IPS-NIHi11 (cell line): ENCODE measurements around the gene TM9SF1.

Experiments
- DNase-seq: peaks from one replicate; pipeline ENCODE4 v3.0.0; 2012; ENCODE audit warnings: mixed read lengths, low spot score

The TM9SF1 gene, protein sequence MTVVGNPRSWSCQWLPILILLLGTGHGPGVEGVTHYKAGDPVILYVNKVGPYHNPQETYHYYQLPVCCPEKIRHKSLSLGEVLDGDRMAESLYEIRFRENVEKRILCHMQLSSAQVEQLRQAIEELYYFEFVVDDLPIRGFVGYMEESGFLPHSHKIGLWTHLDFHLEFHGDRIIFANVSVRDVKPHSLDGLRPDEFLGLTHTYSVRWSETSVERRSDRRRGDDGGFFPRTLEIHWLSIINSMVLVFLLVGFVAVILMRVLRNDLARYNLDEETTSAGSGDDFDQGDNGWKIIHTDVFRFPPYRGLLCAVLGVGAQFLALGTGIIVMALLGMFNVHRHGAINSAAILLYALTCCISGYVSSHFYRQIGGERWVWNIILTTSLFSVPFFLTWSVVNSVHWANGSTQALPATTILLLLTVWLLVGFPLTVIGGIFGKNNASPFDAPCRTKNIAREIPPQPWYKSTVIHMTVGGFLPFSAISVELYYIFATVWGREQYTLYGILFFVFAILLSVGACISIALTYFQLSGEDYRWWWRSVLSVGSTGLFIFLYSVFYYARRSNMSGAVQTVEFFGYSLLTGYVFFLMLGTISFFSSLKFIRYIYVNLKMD

DNA sequence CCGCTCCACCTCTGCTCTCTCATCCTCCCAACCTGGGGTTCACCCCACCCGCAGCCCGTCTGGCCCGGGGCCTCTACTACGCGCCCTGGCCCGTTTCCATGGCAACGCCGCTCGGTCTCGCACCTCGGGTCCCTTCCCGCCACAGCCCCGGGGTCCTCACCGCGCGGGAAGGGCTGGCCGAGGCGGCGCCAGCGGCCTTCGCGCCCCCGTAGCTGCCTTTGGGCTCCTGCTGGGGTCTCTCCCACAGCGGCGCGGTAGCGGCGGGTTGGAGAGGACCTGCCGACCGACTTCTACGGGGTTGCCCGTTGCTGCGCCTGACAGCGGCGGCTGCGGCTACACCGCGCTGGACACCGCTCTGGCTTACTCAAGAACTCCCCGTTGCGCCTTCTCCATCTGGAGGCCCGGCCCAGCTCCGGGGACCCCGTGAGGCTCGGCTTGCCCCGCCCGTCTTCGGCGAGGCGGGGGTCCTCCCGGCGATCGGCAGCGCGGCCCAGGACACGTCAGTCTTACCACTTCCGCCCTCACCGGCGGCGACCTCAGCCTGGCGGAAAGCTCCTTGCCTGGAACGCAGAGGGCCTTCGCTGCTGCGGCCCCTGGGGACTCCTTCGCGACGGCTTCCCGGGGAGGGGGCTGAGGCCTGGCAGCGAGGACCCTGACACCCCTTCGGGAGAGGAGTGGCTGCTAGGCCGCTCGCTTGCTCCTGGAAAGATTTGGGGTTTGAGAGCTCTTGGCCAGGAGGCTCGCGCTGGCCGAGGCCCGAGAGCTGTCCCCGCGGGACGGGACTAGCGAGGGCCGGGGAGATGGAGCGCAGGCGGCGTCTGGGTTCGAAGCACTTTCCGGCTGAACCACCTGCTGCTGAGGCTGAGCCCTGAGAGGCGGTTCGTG is at the start of gene TM9SF1:
Gene TM9SF1 (minus strand): TSS at position 256 of the 885 bp plus-strand sequence. CDS start 422 bp downstream, outside the sequence.
- DNase-seq, result peak; percentile 95

DNA sequence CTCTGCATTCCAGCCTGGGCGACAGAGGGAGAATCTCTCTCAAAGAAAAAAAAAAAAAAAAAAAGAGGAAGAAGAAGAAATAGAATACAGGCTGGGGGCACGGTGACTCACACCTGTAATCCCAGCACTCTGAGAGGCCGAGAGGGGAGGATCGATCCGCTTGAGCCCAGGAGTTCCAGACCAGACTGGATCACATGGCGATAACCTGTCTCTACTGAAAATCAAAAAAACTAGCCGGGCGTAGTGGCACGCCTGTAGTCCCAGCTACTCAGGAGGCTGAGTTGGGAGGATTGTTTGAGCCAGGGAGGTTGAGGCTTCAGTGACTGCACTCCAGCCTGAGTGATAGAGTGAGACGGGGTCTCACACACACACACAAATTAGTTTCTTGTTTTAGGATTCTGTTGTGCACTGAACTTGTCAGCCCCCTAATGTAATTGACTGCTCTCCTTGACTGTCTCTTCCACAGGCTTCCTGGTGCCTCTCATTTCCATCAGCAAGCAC is 48.1 kb upstream of the TM9SF1 start:
- DNase-seq, result no peak

DNA sequence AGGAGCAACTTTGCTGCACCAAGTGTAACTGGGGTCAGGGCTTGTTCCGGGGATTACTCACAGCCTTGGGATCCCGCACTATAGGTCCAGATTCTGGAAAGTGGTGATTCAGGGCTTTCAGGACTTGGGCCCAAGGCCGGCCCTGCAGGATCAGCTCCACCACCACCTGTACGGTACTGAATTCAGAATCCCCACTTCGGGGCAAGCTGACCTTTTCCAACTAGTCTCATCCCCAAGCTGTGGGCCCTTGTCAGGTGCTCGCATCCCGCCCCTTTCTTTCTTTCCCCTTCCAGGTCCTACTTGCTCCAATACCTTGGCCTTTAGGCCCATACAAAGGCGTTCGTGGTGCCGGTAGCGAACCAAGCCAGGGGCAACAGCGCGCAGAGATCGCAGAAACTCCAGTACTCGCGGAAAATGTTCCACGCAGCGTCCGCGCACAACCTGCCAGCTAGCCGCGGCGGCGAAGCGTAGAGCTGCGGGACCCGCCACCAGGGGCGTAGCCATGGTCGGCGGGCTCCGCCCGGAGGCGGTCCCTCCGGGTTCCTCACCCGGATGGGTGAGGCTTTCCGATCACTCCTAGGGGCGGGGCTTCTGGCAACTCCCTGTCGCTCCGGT is 46.7 kb upstream of the TM9SF1 start:
- peak; percentile 98 for DNase-seq

DNA sequence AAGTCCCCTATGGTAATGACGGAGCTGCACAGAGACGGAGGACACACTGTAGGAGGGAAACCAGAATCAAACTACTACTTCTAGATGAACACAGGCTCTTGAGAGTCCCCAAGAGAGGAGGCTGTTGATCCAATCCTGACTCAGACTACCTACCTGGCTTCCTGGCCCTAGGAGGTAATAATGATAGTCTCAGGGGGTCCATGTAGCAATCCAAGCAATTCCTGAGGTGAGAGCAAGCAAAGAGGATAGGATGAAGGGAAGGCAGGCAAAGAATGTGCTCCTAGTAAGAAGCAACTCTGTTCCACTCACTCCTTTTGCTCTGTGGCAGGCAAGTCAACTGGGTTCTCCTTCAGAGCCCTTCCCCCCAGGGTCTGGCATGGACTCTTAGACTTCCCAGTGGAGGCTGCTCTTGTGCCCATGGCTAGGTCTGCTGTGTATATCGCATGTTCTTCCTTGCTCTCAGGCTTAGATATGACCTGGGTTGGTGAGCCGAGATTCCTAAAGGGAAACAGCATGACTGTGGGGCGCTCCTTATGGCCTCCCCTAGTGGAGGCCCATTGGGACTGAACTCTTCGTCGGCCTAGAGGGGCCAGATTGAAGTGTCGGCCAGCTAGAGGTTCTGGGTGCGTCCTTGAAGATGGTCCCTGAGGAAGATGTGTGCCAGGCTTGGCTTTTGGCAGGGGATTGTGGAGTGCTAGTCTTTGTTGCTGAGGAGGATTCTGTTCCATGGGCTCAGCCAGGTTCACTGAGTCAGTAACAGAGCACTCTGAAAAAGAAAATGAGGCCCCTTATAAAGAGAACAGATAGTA is 45.1 kb upstream of the TM9SF1 start:
- DNase-seq, result no peak

DNA sequence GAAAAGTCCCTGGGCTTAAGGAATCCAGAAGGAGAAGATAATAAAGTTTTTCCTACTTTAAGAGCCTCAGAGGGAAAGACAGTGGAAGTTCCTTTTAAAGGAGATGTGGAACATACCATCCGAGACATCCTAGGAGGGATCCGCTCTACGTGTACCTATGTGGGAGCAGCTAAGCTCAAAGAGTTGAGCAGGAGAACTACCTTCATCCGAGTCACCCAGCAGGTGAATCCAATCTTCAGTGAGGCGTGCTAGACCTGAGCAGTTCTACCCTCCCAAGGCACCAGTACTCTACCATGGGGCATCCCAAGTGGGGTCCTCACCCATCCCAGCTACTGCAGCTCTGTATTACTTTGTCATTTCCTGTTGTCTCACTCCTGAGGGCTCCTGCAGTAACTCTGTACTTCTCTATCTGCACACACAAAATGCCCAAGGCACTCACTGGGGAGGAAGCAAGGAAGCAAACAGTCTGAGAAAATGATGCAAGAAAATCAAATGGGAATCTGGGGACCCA is 43.3 kb upstream of the TM9SF1 start:
- no peak for DNase-seq

DNA sequence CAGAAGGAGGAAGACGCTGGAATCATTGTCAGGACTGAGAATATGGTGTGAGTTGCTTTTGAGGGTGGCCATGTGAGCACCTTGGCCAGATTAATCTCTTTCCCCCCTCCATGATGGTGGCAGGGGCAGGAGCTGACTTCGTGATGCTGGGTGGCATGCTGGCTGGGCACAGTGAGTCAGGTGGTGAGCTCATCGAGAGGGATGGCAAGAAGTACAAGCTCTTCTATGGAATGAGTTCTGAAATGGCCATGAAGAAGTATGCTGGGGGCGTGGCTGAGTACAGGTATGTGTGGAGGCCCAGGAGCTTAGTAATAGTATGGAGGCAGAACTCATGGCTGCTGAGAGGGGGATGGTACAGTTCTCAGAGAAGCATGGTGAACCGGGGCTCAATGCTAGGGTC is 42.9 kb upstream of the TM9SF1 start:
- DNase-seq, result no peak

DNA sequence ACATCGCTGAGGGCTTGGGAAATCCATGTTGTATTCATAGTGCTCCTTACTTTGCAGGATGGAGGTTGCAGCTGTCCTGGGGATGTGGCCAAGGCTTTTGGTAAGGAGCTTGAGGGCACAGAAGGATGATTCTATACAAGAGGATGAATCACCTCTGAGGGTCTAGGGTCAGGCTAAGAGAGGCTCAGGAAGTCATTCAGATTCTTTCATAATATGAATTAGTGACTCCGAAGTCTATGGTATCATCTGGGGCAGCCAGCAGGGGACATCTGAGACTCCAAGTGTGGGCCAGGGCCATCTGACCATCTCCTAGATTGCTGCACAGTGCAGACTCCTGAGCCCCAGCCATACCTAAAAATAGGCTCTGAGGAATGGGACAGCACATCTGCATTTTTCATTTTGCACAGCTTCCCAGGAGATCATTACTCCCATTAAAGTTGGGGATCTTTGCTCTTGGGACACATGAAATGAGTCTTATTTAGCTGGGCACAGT is 42.3 kb upstream of the TM9SF1 start:
- DNase-seq, result no peak

DNA sequence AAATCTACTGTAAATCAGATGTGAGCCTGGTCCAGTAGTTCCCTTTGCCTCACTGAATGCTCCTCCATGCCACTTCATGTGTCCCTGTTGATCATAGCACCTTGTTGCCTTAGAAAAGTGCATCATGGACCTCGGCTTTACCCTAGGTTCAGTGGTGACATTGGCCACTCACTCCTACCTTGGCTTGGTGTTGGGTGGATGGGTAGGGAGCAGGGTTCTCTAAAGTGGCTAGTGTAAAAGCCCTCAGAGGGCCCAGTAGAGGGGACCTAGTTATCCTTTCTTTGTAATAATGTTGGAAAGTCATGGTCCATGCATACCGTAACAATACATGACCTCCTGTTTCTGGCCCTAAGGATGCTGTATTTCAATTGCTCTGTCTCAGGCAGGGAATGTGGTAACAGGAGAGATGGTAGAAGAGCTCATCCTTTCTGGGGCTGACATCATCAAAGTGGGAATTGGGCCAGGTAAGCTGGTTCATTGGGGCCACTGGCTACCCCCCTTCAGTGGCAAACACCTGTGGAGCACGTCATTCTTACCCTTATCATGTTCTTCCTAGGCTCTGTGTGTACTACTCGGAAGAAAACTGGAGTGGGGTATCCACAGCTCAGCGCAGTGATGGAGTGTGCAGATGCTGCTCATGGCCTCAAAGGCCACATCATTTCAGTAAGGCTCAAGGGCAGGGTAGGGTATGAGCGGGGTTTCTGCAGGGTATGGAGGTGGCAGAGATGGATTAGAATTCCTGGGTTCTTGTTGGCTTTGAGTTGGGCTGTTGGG is 41.6 kb upstream of the TM9SF1 start:
- DNase-seq, result no peak

DNA sequence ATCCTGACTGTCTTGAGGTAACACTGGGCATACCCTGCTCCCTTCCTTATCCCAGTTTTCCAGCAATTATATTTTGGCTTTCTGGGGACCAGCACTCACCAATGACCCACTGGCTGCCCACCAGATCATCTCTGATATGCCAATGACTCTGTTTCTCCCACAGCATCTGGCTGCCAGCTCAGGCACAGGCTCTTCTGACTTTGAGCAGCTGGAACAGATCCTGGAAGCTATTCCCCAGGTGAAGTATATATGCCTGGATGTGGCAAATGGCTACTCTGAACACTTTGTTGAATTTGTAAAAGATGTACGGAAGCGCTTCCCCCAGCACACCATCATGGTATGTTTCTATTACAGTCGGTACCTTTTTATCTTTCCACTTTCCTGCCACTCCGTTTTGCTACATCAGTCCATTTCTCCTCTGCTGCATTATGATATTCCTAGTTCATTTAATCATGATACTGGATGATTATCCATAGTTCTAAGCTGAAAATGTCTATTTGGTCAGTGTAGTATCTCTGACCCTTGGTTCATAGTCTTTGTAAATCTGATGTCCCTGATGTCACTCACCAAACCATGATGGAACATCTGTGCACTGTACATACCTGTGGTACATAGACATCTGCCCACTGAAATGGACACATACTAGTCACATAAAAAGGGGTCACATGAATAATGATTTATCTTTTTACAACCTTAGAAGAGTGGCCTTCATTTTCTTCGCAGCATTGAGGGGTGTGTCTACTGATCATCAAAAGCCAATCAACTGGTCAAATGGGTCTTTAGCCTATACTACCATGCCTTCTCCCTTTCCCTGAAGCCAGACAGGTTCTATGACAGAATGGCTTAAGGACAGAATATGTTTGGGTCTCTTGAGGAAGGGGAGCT is 40.8 kb upstream of the TM9SF1 start:
- DNase-seq, result no peak

DNA sequence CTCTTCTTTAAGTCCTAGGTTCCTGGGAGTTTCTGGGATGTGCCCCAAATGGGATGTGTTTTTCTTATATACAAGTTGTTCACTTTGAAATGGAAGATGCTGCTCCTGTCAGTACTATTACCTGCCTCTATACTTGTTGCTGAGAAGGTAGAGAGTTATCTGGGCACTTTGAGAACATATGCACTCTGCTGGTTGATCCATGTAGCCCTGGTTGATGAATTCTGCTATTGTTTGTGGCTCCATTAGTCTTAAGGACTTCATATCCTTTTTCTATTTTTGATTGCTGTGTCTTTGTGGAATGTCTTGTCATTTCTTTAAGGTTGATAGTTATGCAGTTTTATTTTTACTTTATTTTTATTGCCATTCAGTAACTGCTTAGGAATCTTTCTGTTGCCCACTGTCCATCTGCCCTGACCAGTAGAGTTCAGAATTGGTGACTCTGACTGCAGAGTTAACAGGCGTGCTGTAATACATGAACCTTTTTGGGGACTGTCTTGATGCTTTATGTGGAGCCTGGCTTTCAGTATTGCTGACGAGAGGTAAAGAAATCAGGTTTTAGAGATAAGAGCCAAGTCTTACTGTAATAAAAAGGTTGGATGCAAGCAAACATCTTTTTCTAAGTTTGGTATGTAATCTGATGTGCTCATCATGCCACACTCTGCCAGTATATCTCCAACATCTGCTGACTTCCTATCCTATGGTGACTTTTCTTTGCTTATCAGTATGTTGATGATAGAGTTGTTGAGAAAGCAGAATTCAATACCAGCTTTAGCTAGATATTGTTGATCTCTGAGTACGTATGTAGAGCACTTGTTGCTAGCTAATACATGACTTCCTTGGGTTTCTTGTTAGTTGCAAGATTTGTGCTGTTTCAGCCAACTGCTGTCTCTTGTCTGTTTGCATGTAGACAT is 39.1 kb upstream of the TM9SF1 start:
- DNase-seq, result no peak

DNA sequence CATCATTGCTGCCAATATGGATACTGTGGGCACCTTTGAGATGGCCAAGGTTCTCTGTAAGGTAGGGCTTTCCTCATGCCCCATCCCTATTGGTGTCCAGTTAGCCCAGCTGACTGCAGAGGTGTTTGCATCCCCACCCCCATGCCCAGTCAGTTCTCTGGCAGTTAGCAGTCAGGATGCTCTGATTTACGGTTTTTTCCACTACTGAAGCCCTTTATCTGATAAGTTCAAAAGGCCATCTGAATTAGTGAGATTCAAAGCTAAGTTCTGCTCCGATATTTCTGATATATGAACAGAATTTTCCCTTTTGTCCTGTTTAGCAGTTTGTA is 38.3 kb upstream of the TM9SF1 start:
- no peak for DNase-seq

DNA sequence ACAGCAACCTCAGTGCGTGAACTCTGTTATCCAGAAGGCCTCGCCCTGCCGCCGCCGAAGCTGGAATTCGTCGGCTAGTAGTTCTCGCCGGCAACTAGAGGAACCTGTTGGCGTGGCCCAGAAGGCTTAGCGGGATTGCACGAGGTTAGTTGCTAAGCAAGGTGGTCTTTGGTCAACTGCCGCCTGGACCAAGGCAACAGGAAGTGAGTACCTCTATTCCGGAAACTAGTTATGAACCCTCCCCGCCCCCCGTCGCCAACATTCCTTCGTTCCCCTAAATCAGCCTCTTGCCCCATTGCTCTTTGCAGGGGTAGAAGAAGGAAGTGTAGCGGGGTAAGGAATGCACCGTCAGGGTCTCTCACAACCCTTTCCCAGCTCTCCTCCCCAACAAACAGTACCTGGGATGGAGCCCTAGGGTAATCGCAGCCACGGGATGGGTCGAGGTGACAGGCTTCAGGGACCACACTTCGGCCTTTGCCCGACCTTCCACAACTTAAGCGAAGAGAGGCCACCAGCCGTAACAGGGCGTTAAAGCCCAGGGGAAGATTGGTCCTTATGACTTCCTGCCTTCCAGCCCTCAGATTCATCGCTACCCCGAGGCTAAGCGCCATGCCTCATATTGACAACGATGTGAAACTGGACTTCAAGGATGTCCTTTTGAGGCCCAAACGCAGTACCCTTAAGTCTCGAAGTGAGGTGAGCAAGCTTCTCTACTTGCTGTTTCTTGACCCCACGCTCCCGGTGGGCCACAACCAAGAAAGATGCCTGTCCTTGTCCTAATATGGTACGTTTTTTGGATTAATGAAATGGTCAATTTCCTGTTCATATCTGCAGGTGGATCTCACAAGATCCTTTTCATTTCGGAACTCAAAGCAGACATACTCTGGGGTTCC is 37.6 kb upstream of the TM9SF1 start, which contains the start of gene GMPR2:
Gene GMPR2 (plus strand): TSS at position 285 of the 893 bp plus-strand sequence. CDS start 325 bp downstream, at position 610.
- peak; percentile 73 for DNase-seq

DNA sequence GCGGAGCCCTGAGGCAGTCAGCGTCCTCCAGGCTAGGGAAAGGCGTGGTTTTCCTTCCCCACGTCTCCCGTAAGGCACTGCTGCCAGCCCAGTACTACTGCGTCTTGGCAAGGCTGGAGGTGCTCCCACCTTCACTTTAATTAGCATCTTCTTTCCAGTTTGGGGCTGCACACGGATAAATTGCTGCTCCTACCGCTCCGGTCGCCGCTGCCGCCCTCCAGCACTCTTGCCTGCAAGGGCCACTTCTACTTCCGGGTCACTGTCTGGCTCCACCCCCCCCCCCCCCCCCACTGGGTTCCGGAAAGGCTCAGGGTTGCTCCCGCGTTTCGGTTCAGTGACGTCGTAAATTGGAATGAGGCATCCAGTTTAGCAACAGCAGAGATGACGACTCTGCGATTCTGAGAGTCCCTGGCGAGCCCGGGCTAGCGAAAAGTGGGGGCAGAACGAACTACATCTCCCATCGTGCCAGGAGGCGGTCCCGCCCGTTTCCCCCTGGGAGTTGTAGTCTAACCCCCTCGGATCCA is 36.9 kb upstream of the TM9SF1 start, which contains the start of gene NEDD8:
Gene NEDD8 (minus strand): TSS at position 247 of the 524 bp plus-strand sequence. CDS start 100 bp downstream, at position 147.
- DNase-seq, result peak; percentile 83

DNA sequence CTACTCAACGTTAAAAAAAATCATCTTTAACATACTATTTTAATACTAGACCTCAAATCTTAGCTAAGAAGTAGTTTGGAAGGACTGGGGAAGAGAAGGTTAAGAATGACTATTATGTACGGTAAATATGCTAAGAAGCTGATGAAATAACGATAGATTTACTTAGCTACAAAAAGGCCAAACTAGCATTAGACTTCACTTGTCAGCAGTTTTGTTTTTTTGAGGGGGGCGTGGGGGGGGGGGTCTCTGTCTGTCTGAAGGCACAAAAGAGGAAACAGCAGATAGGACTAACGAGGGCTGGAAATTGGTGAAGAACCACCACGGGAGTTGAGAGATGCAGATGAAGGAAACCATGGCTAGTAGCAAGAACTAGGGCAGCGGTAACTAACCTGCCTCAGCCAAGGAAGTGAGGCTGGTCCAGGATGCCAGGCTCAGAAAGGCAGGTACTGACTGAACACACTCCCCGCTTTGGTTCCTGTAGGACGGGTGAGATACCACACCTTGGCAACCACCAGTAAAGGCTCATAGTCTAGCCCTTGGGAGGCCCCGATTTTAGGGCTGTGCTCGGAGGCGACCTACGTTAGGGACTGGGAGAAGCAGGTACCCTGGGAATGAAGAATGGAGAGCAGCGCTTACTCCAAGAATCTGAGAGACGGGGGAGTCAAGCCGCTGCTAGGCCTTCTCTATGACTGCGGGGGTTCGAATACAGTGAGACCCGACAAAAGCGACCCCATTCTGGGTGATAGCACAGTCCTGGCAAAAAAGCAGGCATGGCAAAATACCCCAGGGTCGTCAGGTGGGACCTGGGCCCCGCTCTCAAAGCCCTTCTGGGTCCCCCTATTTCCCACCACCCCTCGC is 36.3 kb upstream of the TM9SF1 start:
- DNase-seq, result no peak

DNA sequence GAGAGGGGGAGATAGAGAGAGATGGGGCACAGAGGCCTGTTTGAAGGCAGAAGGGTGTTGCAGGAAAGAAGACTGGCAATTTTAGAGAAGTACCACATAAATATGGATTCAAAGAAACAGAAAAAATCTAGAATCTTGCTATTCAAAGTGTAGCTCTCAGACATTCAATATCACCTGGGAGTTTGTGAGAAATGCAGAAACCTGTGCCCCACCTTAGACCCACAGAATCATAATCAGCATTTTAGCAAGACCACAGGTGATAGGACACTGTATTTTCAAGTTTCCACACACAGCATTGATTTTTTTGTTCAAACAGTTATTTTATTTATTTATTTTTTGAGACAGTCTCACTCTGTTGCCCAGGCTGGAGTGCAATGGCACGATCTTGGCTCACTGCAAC is 33.7 kb upstream of the TM9SF1 start:
- DNase-seq, result no peak
